Stimulated activated CD4-positive, alpha-beta T cell treated with anti-CD3 and anti-CD28 coated beads, TNF-alpha, amount 100 ng/mL, for 24 hours (primary cell): ENCODE results near the gene ADRA2C.

Source experiments
- DNase-seq, 3 experiments: peaks; one replicate each; pipeline ENCODE4 v3.0.0-alpha.2; 2020; ENCODE audit warnings: low read depth in 3 of 3

ADRA2C gene

GRCh38 chr4:3793545-3793944 lies 27.4 kb downstream of the ADRA2C start:
- no peak for DNase-seq

- no peak for DNase-seq
Observed at GRCh38 chr4:3796960-3797359, 30.8 kb downstream of the ADRA2C start.

DNA sequence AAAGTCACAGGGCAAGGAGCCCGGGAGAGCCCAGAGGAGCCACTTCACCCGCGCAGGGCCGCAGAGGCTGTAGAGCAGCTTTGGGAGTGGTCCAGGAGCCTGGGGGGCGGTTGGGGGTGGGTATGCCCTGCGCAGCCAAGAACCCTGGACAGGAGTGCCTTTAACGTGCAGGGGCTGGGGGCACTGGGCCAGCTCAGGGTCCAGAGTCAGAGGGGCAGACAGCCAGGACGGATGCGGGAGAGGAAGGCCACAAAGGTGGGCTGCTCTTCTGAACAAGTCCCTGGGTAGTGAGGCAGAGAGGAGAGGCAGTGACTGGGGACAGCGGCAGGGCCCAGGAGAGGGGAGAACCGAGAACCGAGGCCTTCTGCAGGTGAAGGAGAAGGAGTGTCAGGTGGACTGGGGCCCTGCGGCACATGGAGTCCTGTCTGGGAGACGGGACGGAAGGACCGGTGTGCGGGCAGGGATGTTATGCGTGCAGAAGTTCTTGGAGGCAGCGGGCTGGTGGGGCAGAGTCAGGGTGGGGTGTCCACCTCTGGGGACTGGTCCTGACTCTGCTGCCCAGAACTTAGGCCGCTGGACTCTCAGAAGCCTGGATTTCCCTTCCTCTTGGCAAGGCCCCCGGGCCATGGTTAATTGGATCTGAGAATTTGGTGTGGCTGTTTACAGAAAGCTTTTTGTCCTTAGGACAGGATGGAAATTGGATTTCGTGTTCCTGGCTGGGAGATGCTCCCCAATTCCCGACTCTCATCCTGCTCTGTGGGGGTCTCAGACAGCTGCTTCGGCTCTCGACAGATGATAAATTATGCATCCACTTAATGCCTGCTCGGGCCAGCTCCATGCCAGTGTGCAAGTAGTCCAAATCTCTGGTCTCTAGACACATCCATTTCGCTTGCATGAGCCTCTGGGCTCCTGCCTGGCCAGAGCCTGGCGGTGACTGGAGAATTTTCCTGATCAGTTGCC lies 31.9 kb downstream of the ADRA2C start:
- DNase-seq, result no peak

DNA sequence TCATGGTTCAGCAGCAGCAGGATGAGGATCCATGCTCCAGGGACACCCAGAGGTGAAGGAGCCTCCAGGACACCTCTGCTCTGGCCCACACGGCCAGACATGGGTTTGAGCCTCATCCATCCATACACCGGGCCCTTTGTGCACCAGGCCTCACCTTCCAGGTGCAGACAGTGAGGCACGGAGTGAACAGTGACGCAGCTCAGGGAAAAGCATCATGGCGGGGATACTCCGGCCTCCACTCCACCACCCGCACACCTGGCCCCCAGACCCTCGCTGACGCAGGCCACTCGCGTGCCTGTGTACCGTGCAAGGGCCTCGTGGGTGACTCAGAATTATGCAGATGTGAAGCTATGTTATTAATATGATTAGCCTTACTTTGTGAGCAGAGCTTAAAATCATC lies 33.3 kb downstream of the ADRA2C start:
- DNase-seq, result no peak

GRCh38 chr4:3800351-3800750 lies 34.2 kb downstream of the ADRA2C start:
- DNase-seq, result no peak

- no peak for DNase-seq
Observed at GRCh38 chr4:3801521-3801920, 35.3 kb downstream of the ADRA2C start.

GRCh38 chr4:3801931-3802550 lies 35.9 kb downstream of the ADRA2C start:
- no peak for DNase-seq

- no peak for DNase-seq
Observed at GRCh38 chr4:3802571-3803474, 36.6 kb downstream of the ADRA2C start.

DNA sequence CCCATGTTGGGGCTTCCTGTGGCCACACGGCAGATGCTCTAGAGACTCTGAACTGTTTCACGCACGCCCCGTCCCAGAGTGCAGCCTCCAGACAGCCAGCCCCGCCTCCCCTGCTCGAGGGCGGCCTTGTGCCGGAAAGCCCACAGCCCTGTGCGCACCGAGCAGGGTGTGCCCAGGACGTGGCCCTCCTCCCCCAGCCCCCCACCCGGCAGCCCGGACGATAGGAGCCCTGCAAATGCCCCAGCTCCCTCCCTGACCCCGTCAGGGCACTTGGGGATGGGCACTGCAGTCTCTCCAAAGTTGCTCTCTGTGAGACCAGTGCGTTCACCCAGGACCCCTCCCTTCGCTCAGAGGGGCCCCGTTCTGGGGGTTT lies 37.3 kb downstream of the ADRA2C start:
- DNase-seq, result no peak

DNA sequence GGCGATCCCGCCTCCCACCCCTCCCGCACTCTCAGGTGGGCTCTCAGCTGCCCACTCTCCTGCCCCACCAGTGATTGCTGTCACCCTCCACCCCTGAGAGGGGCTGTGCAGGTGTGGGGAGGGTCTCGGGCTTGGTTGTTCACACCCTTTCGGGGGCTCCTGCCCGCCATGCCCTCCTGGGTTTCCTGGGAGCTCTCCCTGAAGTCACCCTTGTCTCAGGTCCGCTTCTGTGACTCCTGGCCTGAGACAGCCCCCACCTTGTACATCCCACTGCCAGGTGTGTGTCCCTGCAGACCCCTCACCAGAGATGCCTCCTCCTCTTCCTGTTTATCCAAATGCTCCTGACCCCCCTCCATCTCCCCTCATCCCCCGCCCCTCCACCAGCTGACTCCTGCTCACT lies 37.8 kb downstream of the ADRA2C start:
- no peak for DNase-seq

DNA sequence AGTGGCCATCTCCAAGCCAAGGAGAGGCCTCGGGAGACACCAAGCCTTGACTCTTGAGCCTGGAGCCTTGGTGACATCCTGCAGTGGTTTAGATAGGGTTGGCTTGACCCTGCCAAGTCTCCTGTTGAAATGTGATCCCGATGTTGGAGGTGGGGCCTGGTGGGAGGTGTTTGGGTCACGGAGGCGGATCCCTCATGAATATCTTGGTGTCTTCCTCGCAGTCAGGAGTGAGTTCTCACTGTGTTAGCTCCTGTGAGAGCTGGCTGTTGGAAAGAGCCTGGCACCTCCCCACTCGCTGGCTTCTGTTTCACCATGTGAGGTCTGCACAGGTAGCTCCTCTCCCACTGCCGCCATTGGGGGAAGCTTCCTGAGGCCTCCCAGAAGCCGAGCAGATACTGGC lies 38.8 kb downstream of the ADRA2C start:
- no peak for DNase-seq

DNA sequence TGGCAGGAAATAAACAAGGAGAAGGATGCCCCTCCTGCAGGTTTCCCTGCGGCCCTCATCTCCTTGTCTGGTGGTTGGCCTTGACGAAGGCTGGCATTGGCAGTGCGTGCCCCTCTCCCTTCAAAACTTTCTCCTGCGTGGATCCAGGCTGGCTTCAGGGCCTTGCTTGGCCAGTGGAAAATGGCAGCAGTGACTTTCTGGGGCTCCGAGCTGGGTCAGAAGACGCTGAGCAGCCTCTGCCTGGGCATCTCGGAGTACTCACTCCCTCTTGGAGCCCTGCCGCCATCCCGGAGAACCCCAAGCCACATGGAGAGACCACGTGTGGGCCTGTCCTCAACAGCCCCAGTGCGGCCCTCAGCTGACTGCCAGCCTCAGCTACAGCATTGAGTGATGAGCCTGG lies 39.5 kb downstream of the ADRA2C start:
- no peak for DNase-seq

DNA sequence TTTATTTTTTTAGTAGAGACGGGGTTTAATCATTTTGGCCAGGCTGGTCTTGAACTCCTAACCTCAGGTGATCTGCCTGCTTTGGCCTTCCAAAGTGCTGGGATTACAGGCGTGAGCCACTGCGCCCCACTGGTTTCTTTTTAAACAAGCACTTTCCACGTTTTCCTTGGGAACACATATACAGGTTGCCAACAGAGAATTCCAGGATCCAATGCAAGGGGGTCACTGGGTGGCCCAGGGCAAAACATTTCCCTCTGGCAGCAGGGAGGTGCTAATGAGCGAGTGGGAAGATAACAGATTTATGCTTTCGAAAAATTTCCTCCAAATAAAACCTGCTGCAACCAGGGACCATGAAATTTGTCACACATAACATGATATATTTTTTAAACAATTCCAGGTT lies 41.1 kb downstream of the ADRA2C start:
- DNase-seq, result no peak

GRCh38 chr4:3807822-3808496 lies 41.8 kb downstream of the ADRA2C start:
- DNase-seq, result no peak

- DNase-seq, result no peak
Observed at GRCh38 chr4:3808597-3808996, 42.4 kb downstream of the ADRA2C start.

- DNase-seq, result no peak
Observed at GRCh38 chr4:3809028-3809427, 42.8 kb downstream of the ADRA2C start.

DNA sequence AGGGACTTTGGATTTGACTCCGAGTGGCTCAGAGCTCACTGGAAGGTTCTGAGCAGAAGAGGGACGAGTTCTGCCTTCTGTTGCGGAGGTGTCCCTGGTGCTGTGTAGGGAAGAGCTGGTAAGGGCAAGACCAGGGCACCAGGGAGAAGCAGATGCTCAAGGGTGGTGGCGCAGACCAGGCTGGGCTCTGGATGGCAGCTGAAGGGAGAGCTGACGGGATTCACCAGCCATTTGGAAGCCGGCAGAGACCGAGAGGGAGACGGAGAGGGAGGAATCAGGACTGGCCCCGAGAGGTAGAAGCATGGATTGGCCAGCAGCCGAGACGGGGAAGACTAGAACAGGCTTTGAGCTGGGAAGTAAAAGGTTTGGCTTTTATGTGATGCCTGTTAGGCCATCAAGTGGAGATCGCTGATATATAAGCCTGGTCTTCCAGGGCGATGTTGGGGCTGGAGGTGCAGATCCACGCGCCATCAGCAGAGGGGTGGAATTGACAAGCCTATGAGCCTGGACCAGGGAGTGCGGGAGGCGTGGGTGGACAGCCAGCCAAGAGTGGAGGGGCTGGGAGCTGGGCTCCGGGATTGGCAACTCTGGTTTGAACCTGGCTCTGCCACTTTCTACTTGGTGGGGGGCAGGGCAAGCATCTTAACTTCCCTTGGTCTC lies 43.4 kb downstream of the ADRA2C start:
- DNase-seq, result no peak

- no peak for DNase-seq
Observed at GRCh38 chr4:3810111-3810680, 44.0 kb downstream of the ADRA2C start.

GRCh38 chr4:3810796-3811485 lies 44.8 kb downstream of the ADRA2C start:
- DNase-seq, result no peak

DNA sequence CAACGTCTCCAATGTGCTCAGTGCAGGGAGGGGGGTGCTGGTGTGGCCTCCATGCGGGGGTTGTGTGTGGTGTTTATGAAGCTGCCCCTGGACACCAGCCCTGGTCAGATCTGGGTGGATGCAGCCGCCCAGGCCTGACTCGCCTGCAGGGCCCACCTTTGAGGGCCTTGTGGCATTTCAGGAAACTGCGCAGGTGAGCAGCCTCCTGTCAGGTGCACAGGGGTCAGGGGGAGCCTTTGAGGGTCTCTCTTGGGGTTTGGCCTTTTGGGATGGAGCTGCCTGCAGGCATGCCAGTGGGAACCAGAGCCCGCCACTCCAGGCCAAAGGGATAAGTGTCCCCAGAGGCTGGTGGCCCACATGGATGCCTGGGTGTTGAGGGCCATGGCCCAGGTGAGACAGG lies 45.4 kb downstream of the ADRA2C start:
- DNase-seq, result no peak
